NCI-H2171 (cell line): Measurements from ENCODE around the gene RPL36.
"Not testable (repeated sequence)": the region's sequence is repeated elsewhere in the genome, so short reads cannot be mapped to it uniquely, and the experiment has no call there.

Experiments used
- DNase-seq: peaks from one replicate; lab custom pipeline; 2025; lab: John Stamatoyannopoulos, UW

The RPL36 gene

DNA sequence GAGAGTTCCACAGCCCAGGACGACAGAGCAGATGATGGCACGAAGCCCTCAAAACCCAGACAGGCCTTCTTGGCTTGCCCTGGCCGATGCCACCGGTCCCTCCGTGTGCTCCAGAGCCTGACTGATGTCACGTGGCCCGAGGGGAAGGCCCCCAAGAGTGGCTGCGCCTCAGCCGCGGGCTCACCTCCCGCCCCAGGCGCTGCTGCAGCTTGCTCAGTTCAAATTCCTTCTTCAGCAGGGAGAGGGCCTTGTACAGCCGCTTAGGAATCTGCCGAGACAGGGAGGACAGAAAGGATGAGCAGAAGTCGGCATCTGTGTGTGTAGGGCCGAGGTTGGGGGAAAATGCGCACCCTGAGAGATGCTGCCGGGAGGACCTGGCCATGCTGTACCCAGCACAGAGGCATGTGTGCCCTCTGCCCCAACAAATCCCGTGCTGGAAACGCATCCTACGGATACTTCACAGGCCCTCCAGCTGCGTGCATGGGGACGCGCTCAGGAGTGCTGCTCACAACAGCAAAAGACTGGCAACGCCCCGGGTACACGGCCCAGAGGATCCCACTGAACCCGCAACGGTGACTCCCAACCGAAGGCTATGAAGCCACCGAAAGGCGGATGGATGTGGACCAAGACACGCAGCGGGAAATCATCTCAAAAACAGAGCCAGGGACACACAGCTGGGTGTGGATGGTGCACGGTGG, 16.9 kb downstream of the RPL36 start:
- no peak for DNase-seq

DNA sequence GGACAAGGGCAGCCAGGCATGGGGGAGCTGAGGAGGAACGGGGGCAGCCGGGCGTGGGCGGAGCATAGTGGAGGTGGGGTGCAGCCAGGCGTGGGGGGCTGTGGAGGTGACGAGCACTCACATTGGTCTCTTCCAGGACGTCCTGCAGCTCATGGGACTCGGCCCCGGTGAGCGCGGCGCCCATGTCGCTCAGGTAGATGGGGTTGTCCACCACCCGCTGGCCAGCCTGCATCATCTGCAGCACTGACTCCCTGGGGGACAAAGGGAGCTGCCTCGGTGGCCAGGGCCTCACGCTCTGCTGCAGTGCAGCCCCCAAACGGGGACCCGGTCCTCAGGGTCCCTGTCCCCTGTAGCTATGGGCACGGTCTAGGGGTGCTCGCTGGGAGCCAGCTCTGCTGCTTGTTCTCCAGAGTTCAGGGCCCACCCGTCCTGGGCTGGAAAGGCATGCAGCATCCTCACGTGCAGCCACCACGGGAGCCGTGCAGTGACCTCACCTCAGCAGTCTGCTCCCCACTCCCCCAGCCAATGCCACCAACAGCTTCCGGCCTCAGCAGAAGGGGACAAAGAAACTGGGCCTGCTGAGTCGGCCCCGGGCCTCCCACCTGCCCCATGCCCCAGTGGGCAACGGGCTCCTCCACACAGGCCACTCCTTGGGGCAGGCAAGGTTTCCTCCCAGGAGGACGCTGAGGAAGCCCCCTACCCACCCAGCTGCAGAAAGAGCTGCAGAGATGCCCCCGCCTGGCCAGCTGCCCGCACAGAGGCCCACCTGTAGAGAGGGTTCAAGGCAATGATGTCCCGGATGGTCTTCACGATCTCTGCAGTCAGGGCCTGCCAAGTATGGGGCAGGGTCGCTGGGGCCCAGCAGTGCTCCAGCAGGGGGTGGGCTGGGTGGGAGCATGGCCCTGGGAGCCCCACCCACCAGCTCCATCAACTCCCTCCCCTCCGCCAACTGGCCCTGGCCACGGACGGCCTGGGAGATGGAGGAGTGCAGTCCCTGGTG, 17.8 kb downstream of the RPL36 start:
- DNase-seq = no peak

DNA sequence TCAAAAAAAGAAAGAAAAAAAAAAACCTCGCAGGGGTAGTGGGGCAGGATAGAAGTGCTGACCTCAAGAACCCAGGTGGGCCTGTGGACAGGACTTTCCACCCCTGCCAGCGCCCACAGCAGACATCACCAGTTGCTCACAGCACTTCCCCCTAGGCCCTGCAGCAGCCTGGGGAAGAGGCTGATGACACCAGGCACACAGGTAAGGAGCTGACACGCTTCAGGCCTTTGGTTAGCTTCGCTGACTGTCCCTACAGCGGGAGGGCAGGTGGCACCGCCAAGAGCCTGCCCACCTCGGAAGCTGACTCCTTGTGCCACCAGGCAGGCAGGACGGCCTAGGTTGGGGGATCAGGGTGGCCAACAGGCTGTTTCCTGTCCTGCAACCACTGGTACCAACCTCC, 20.9 kb downstream of the RPL36 start:
- no peak for DNase-seq

- DNase-seq = no peak
Observed at GRCh38 chr19:5711713-5712161, 21.6 kb downstream of the RPL36 start.

- DNase-seq = no peak
Observed at GRCh38 chr19:5713228-5713627, 23.1 kb downstream of the RPL36 start.

GRCh38 chr19:5714816-5715215, 24.7 kb downstream of the RPL36 start:
- no peak for DNase-seq

DNA sequence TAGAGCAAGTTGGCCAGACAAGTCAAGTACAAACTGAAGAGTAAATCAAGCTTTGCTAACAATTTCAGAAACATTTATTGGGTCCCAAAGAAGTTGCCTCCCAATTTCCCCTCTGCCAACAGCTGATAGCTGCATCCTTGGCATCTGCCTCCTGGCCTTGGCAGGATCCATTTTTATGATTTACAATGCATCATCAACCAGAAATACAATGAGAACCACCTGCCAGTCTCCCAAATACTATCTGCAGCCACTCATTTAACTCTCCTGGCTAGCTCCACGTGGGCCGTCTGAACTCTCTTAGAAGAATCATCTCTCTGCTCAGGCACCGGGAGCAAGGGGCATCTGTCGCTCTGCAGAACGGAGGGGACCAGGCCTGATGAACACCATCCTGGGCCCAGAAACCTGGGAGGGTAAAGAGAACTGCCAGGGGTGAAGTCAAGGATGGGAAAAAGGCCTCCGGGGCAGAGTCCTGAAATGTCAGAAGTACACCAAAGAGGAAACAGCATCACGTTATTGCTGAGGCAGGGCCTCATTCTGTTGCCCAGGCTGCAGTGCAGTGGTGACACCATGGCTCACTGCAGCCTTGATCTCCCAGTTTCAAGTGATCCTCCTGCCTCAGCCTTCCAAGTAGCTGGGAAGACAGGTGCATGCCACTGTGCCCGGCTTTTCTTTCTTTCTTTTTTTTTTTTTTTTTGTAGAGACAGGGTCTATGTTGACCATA, 27.3 kb downstream of the RPL36 start:
- DNase-seq = no peak

DNA sequence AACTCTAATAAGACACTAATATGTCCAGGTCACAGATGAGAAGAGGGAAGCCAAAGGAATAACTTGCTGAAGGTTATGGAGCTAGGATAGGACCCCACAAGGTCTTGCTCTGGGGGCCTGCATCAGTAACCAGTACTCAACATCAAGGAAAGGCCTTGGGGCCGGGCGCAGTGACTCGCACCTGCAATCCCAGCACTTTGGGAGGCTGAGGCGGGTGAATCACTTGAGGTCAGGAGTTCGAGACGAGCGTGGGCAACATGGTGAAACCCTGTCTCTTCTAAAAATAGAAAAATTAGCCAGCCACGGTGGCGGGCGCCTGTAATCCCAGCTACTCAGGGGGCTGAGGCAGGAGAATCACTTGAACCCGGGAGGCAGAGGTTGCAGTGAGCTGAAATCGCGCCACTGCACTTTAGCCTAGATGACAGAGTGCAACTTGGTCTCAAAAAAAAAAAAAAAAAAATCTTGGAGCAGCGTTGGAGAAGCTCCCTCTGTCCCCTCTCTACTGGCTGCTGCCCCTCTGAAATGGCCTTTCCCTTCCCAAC, 28.0 kb downstream of the RPL36 start:
- no peak for DNase-seq

GRCh38 chr19:5718579-5719273, 28.6 kb downstream of the RPL36 start:
- no peak for DNase-seq

GRCh38 chr19:5719274-5719960, 29.3 kb downstream of the RPL36 start:
- DNase-seq = peak; percentile 19

DNA sequence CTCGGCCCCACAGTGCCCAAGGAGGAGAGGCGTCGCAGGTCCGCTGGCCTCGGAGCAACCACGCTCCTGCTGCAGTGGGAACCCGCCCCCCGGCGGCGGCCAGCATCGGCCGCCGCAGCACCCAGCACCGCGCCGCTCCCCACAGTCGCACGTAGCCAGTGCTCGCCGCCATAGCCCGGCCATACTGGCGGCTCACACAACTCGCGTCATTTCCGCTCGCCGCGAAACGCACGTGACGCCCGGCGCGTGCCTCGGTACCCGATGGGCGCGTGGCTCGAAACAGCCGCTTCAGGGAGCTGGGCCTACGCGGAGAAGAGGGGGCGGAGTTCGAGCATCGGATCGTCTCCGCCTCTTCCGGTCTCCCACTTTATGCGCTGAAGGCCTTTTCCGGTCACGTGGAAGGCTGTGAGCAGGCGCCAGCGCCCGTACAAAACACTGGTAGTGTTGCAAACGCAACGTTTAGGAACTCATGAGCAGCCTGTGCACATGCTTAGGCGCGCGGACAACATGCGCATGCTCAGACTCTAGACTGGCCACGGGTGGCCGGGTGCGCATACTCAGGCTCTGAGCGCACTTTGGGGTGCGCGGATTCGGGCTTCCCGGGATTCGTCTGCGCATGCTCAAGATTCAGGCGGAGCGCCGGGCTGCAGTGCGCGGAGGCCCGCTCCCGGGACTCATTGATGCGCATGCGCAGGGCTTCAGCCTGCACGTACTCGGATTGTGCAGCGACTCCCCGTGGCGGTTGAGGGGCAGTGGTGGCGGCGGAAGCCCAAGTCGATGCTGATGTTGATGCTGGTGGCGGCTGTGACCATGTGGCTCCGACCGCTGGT, 30.1 kb downstream of the RPL36 start, which contains the start of the genes CATSPERD and LONP1:
Gene CATSPERD (plus strand): TSS at position 677 of the 830 bp plus-strand sequence. CDS start 101 bp downstream, at position 778.
Gene LONP1 (minus strand): TSS at position 186 of the 830 bp plus-strand sequence. CDS start 14 bp downstream, at position 172.
- peak; percentile 99 for DNase-seq

DNA sequence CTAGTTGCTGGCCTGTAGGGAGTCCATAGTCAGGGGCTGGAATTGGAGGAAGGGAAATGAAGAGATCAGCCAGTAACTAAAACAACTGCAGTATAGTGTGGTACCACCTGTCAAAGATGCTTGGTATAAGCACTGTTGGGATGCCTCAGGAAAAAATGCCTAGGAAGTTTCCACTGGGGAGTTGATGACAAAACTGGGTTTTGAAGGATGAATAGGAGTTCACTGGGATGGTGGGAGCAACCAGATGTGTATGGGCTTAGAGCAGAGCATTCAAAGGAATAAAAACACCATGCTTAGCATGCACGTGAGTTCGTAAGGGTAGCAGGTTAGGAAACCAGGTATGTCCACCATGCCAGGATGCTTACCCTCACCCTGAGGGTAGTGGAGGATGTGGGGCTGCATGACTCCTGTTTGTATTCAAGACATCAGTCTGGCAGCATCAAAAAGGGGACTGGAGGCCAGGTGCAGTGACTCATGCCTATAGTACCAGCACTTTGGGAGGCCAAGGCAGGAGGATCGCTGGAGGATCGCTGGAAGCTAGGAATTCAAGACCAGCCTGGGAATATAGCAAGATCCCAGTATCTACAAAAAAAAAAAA, 37.5 kb downstream of the RPL36 start:
- DNase-seq = no peak

GRCh38 chr19:5733172-5733571, 43.1 kb downstream of the RPL36 start:
- not testable (repeated sequence) for DNase-seq

DNA sequence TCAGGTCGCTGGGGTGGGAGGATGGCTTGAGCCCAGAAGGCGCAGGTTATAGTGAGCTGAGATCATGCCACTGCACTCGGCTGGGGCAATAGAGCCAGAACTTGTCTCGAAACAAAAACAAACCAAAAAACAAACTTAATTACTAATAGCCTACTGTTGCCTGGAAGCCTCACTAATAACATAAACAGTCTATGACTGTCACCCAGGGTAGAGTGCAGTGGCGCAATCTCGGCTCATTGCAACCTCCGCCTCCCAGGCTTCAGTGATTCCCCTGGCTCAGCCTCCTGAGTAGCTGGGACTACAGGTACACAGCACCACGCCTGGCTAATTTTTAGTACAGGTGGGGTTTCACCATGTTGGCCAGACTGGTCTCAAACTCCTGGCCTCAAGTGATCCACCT, 48.3 kb downstream of the RPL36 start:
- no peak for DNase-seq
